ENCODE measurements around the gene GEMIN4.
"Not testable (repeated sequence)": the region's sequence is repeated elsewhere in the genome, so short reads cannot be mapped to it uniquely, and the experiment has no call there.

The GEMIN4 gene

DNA sequence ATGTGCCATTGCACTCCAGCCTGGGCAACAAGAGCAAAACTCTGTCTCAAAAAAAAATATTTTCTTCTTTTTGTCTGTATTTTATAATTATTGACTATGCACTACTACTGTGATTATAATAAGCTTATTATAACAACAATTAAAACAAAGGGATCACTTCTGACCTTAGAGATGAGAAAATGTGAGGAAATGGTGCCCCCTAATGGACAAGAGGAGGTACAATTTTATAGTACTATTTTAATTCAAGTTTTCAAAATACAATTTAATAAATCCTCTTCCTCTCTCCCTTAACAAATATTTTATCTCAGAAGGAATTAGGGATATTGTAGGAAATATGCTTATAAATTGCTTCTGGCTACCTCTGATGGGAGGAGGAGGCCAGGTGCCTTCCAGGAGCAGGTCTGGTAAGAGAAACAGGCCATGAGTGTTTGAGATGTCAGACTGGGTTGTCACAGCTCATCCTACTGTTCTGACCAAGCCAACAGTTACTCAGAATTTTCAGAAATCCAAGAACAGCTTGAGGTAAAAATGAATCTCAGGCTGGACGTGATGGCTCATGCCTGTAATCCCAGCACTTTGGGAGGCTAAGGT, 51.5 kb downstream of the GEMIN4 start:
- TF ChIP-seq, protein P1, sequence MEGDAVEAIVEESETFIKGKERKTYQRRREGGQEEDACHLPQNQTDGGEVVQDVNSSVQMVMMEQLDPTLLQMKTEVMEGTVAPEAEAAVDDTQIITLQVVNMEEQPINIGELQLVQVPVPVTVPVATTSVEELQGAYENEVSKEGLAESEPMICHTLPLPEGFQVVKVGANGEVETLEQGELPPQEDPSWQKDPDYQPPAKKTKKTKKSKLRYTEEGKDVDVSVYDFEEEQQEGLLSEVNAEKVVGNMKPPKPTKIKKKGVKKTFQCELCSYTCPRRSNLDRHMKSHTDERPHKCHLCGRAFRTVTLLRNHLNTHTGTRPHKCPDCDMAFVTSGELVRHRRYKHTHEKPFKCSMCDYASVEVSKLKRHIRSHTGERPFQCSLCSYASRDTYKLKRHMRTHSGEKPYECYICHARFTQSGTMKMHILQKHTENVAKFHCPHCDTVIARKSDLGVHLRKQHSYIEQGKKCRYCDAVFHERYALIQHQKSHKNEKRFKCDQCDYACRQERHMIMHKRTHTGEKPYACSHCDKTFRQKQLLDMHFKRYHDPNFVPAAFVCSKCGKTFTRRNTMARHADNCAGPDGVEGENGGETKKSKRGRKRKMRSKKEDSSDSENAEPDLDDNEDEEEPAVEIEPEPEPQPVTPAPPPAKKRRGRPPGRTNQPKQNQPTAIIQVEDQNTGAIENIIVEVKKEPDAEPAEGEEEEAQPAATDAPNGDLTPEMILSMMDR (IDR thresholded peaks at IDR 0.05; ENCODE audit: low read depth, low read length, missing control alignments): peak; percentile 22
- in situ Hi-C loops (cut with HindIII; ENCODE audit: low sequenced_read_pairs): no loop called here
- H3K4me3 ChIP-seq (ENCODE audit: low read depth, low read length): no peak overlapping the region
- DNase-seq (ENCODE audit: low read depth): no peak

DNA sequence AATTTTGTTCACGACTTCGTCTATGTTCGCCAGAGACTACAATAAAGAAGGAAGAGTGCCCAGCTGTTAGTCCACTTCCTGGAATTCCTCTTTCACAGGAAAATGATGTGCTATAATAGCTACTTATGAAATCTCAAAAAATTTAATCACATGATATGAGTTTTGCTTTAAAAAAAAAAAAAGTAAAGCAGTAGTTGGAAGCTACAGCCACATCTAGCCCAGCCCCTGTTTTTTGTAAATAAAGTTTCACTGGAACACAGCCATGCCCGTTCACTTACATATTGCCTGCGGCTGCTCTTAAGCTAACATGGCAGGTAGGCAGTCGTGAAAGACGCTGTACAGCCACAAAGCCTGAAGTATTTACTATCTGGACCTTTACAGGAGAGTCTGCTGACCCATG, 52.7 kb downstream of the GEMIN4 start:
- in situ Hi-C loops (cut with HindIII; ENCODE audit: low sequenced_read_pairs): no loop called here

DNA sequence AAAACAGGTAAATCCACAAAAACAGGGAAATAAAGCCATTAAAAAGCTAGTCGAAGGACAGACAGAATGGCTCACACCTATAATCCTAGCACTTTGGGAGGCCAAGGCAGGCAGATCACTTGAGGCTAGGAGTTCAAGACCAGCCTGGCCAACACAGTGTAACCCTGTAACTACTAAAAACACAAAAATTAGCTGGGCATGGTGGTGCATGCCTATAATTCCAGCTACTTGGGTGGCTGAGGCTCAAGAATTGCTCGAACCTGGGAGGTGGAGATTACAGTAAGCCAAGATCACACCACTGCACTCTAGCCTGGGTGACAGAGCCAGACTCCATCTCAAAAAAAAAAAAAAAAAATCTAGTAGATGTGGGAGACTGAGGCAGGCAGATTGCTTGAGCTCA, 54.0 kb downstream of the GEMIN4 start:
- DNase-seq (ENCODE audit: low read depth); in situ Hi-C loops (cut with HindIII; ENCODE audit: low sequenced_read_pairs); H3K4me3 ChIP-seq (ENCODE audit: low read depth, low read length): not testable (repeated sequence)

More for the DNA sequence above, 52.7 kb downstream of the GEMIN4 start:
- no peak overlapping the region for H3K4me3 ChIP-seq (ENCODE audit: low read depth, low read length)
- no peak for DNase-seq (ENCODE audit: low read depth)
- TF ChIP-seq, protein P1 (IDR thresholded peaks at IDR 0.05; ENCODE audit: low read depth, low read length, missing control alignments): no peak

DNA sequence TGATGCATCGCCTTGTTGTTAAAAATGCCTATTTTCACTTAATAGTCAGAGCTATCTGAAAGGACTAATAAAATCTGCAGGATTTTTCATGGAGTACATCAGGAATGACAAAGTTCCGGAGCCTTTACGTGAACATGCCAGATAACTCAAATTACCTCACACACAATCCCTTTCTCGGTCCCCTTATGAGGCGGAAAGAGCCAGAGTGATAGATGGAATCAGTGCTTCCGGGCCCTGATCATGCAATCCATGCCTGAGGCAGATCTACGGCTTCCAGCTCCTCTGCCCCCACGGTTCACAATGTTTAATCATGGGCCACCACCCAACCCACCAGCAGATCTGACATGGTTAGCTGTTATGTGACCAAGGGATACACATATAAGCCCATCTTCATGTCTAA, 54.4 kb downstream of the GEMIN4 start:
- TF ChIP-seq, protein P1 (IDR thresholded peaks at IDR 0.05; ENCODE audit: low read depth, low read length, missing control alignments): no peak
- DNase-seq (ENCODE audit: low read depth): no peak
- H3K4me3 ChIP-seq (ENCODE audit: low read depth, low read length): no peak overlapping the region
- in situ Hi-C loops (cut with HindIII; ENCODE audit: low sequenced_read_pairs): no loop called here

DNA sequence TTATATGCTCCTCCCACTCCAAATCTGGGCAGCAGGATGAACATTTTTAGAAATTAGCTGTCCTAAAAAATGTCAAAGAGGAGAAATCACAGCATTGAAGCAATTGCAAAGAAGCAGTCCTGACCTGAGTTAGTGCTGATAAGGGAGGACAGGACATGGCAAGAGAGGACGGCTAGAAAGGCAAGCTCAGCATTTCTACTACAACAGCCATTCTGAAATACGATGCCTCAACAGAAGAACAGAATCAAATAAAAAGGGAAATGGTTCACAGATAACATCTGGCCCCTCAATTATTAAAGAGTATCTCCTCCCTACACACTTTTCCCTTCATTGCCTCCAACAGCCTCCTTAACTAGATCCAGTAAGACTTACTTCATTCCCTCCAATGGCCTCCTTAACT, 55.7 kb downstream of the GEMIN4 start:
- in situ Hi-C loops (cut with HindIII; ENCODE audit: low sequenced_read_pairs): no loop called here
- no peak for DNase-seq (ENCODE audit: low read depth)
- TF ChIP-seq, protein P1 (IDR thresholded peaks at IDR 0.05; ENCODE audit: low read depth, low read length, missing control alignments): no peak
- no peak overlapping the region for H3K4me3 ChIP-seq (ENCODE audit: low read depth, low read length)
